Parathyroid adenoma (tissue), 2 donors: ENCODE results near the gene GRHPR.

Source experiments
- H2AFZ ChIP-seq: fragments of 300-600 bp; sonication (generic); one replicate; pipeline ENCODE4 v1.7.0; 2017; ENCODE audit warnings: antibody characterized with exemption, mild to moderate bottlenecking
- H3K27ac ChIP-seq: fragments of 300-600 bp; sonication (generic); one replicate; pipeline ENCODE4 v1.7.0; 2017
- H3K27me3 ChIP-seq: fragments of 300-600 bp; sonication (generic); one replicate; pipeline ENCODE4 v1.7.0; 2017; ENCODE audit warnings: low read length; ENCODE audit not compliant: control insufficient read depth, insufficient read depth
- H3K36me3 ChIP-seq: fragments of 300-600 bp; sonication (generic); one replicate; pipeline ENCODE4 v1.7.0; 2017; ENCODE audit warnings: low read length; ENCODE audit not compliant: control insufficient read depth, insufficient read depth
- H3K4me1 ChIP-seq: fragments of 300-600 bp; sonication (generic); one replicate; pipeline ENCODE4 v1.7.0; 2017; ENCODE audit warnings: control low read depth
- H3K4me2 ChIP-seq: fragments of 300-600 bp; sonication (generic); one replicate; pipeline ENCODE4 v1.7.0; 2017; ENCODE audit warnings: low read length
- H3K4me3 ChIP-seq: fragments of 300-600 bp; sonication (generic); one replicate; pipeline ENCODE4 v1.7.0; 2017; ENCODE audit warnings: low read depth, low read length
- H3K79me2 ChIP-seq: fragments of 300-600 bp; sonication (generic); one replicate; pipeline ENCODE4 v1.7.0; 2017; ENCODE audit warnings: control low read depth
- H3K9ac ChIP-seq: fragments of 300-600 bp; sonication (generic); one replicate; pipeline ENCODE4 v1.7.0; 2017; ENCODE audit warnings: mild to moderate bottlenecking
- H3K9me3 ChIP-seq: fragments of 300-600 bp; sonication (generic); one replicate; pipeline ENCODE4 v1.7.0; 2017; ENCODE audit warnings: low read length; ENCODE audit not compliant: control insufficient read depth
- CTCF ChIP-seq: fragments of 300-600 bp; sonication (generic); IDR thresholded peaks from one replicate; pipeline ENCODE4 v1.7.0; 2017; ENCODE audit warnings: antibody characterized with exemption, mild to moderate bottlenecking
- donor health status: primary hyperparathyroidism.

Gene GRHPR

GRCh38 chr9:37404590-37404989 is 17.9 kb upstream of the GRHPR start:
- Histone ChIP-seq H3K27ac (no peak overlapping the region), H3K9ac (no peak overlapping the region), H3K36me3 (no peaks in the 10 kb centered on the region), H3K79me2 (no peaks in the 10 kb centered on the region), H3K4me3 (no peak overlapping the region), H3K9me3 (no peaks in the 10 kb centered on the region), H2AFZ (no peak overlapping the region), H3K4me2 (no peak overlapping the region), H3K4me1 (no peaks in the 10 kb centered on the region), H3K27me3 (no peaks in the 10 kb centered on the region)
- TF ChIP-seq CTCF = no peak

GRCh38 chr9:37405350-37405749 is 17.1 kb upstream of the GRHPR start:
- H3K27me3 ChIP-seq = no peaks in the 10 kb centered on the region
- H3K79me2 ChIP-seq = no peaks in the 10 kb centered on the region
- H3K4me1 ChIP-seq = no peaks in the 10 kb centered on the region
- H2AFZ ChIP-seq = no peak overlapping the region
- H3K4me2 ChIP-seq = no peak overlapping the region
- no peaks in the 10 kb centered on the region for H3K36me3 ChIP-seq
- no peak overlapping the region for H3K4me3 ChIP-seq
- H3K27ac ChIP-seq = no peak overlapping the region
- H3K9ac ChIP-seq = no peak overlapping the region
- TF ChIP-seq CTCF = no peak
- H3K9me3 ChIP-seq = no peaks in the 10 kb centered on the region

GRCh38 chr9:37405764-37406380 is 16.6 kb upstream of the GRHPR start:
- Histone ChIP-seq H3K27ac (no peak overlapping the region), H3K4me3 (no peak overlapping the region), H3K27me3 (no peaks in the 10 kb centered on the region), H3K4me1 (no peaks in the 10 kb centered on the region), H3K4me2 (no peak overlapping the region), H3K9me3 (no peaks in the 10 kb centered on the region), H3K9ac (no peak overlapping the region), H2AFZ (no peak overlapping the region), H3K36me3 (no peaks in the 10 kb centered on the region), H3K79me2 (no peaks in the 10 kb centered on the region)
- TF ChIP-seq CTCF = no peak

- no peak overlapping the region for H3K4me2 ChIP-seq
- H3K79me2 ChIP-seq = no peaks in the 10 kb centered on the region
- no peaks in the 10 kb centered on the region for H3K4me1 ChIP-seq
- H3K27me3 ChIP-seq = no peaks in the 10 kb centered on the region
- no peak overlapping the region for H3K27ac ChIP-seq
- no peak overlapping the region for H3K4me3 ChIP-seq
- H3K9ac ChIP-seq = no peak overlapping the region
- H3K9me3 ChIP-seq = no peaks in the 10 kb centered on the region
- H3K36me3 ChIP-seq = no peaks in the 10 kb centered on the region
- no peak overlapping the region for H2AFZ ChIP-seq
- TF ChIP-seq CTCF = no peak
These were observed 15.7 kb upstream of the GRHPR start for GRCh38 chr9:37406603-37407401.
